ENCODE data around the gene CCS.
"Not testable (repeated sequence)": the region's sequence is repeated elsewhere in the genome, so short reads cannot be mapped to it uniquely, and the experiment has no call there.

The CCS gene

GRCh38 chr11:66580803-66581202, 12.2 kb upstream of the CCS start:
- in situ Hi-C loops (cut with HindIII; ENCODE audit: low sequenced_read_pairs), result no loop called here
- no peak for TF ChIP-seq CTCF (IDR thresholded peaks at IDR 0.05; ENCODE audit: low read depth, low read length)
- H3K4me3 ChIP-seq (ENCODE audit: low read depth, low read length), result no peak overlapping the region
- no peak for DNase-seq (ENCODE audit: low read depth, low spot score)

- in situ Hi-C loops (cut with HindIII; ENCODE audit: low sequenced_read_pairs), result no loop called here
- DNase-seq (ENCODE audit: low read depth, low spot score), result no peak
- TF ChIP-seq CTCF (IDR thresholded peaks at IDR 0.05; ENCODE audit: low read depth, low read length), result no peak
- no peak overlapping the region for H3K4me3 ChIP-seq (ENCODE audit: low read depth, low read length)
These were observed 11.7 kb upstream of the CCS start for GRCh38 chr11:66581261-66581660.

- in situ Hi-C loops (cut with HindIII; ENCODE audit: low sequenced_read_pairs); DNase-seq (ENCODE audit: low read depth, low spot score); H3K4me3 ChIP-seq (ENCODE audit: low read depth, low read length): not testable (repeated sequence)
These were observed 10.3 kb upstream of the CCS start for GRCh38 chr11:66582565-66583147.

- DNase-seq (ENCODE audit: low read depth, low spot score); H3K4me3 ChIP-seq (ENCODE audit: low read depth, low read length); in situ Hi-C loops (cut with HindIII; ENCODE audit: low sequenced_read_pairs): not testable (repeated sequence)
These were observed 7.5 kb upstream of the CCS start for GRCh38 chr11:66585447-66585846.

- no peak for DNase-seq (ENCODE audit: low read depth, low spot score)
- TF ChIP-seq CTCF (IDR thresholded peaks at IDR 0.05; ENCODE audit: low read depth, low read length), result no peak
- no peak overlapping the region for H3K4me3 ChIP-seq (ENCODE audit: low read depth, low read length)
- in situ Hi-C loops (cut with HindIII; ENCODE audit: low sequenced_read_pairs), result no loop called here
These were observed 6.8 kb upstream of the CCS start for GRCh38 chr11:66586136-66586535.

GRCh38 chr11:66589315-66589714, 3.7 kb upstream of the CCS start:
- in situ Hi-C loops (cut with HindIII; ENCODE audit: low sequenced_read_pairs); H3K4me3 ChIP-seq (ENCODE audit: low read depth, low read length); DNase-seq (ENCODE audit: low read depth, low spot score): not testable (repeated sequence)

GRCh38 chr11:66589996-66590675, 2.8 kb upstream of the CCS start:
- no peak overlapping the region for H3K4me3 ChIP-seq (ENCODE audit: low read depth, low read length)
- in situ Hi-C loops (cut with HindIII; ENCODE audit: low sequenced_read_pairs), result no loop called here
- no peak for TF ChIP-seq CTCF (IDR thresholded peaks at IDR 0.05; ENCODE audit: low read depth, low read length)
- no peak for DNase-seq (ENCODE audit: low read depth, low spot score)

- TF ChIP-seq CTCF (IDR thresholded peaks at IDR 0.05; ENCODE audit: low read depth, low read length), result no peak
- H3K4me3 ChIP-seq (ENCODE audit: low read depth, low read length), result no peak overlapping the region
- in situ Hi-C loops (cut with HindIII; ENCODE audit: low sequenced_read_pairs), result no loop called here
- DNase-seq (ENCODE audit: low read depth, low spot score), result no peak
These were observed 1.8 kb upstream of the CCS start for GRCh38 chr11:66591175-66591574.

All from astrocyte of the spinal cord (primary cell).